ENCODE results near the gene TMEM127.
"Not testable (repeated sequence)": the region's sequence is repeated elsewhere in the genome, so short reads cannot be mapped to it uniquely, and the experiment has no call there.

Gene TMEM127

GRCh38 chr2:96261328-96262003 is 4.3 kb downstream of the TMEM127 start:
- in situ Hi-C loops (cut with HindIII; ENCODE audit: low pct_ligation_motif_present, low sequenced_read_pairs), result no loop called here
- H3K36me3 ChIP-seq (replicated peaks), result peaks cover 4% of the 10 kb centered on the region
- no peak overlapping the region for H3K27ac ChIP-seq
- H3K27me3 ChIP-seq (replicated peaks), result no peaks in the 10 kb centered on the region
- TF ChIP-seq CTCF (IDR thresholded peaks at IDR 0.05; ENCODE audit: low read depth, low read length, missing control alignments), result no peak
- no peak overlapping the region for H3K4me3 ChIP-seq (ENCODE audit: low read depth, low read length)
- DNase-seq, result no peak

GRCh38 chr2:96260387-96261260 is 5.2 kb downstream of the TMEM127 start:
- peak overlapping the region; percentile 4 for H3K27ac ChIP-seq
- no peaks in the 10 kb centered on the region for H3K27me3 ChIP-seq (replicated peaks)
- TF ChIP-seq CTCF (IDR thresholded peaks at IDR 0.05; ENCODE audit: low read depth, low read length, missing control alignments), result peak; percentile 62
- H3K36me3 ChIP-seq (replicated peaks), result peaks cover 4% of the 10 kb centered on the region
- in situ Hi-C loops (cut with HindIII; ENCODE audit: low pct_ligation_motif_present, low sequenced_read_pairs), result no loop called here
- H3K4me3 ChIP-seq (ENCODE audit: low read depth, low read length), result no peak overlapping the region
- DNase-seq, result peak; percentile 74

- Histone ChIP-seq H3K4me3 (ENCODE audit: low read depth, low read length) (no peak overlapping the region), H3K27me3 (replicated peaks) (no peaks in the 10 kb centered on the region), H3K27ac (no peak overlapping the region), H3K36me3 (replicated peaks) (peaks cover 8% of the 10 kb centered on the region)
- TF ChIP-seq CTCF (IDR thresholded peaks at IDR 0.05; ENCODE audit: low read depth, low read length, missing control alignments), result no peak
- DNase-seq, result no peak
- in situ Hi-C loops (cut with HindIII; ENCODE audit: low pct_ligation_motif_present, low sequenced_read_pairs), result no loop called here
Measured at GRCh38 chr2:96259497-96259921, 6.3 kb downstream of the TMEM127 start.

- peak overlapping the region; percentile 11 for H3K27ac ChIP-seq
- no peak overlapping the region for H3K4me3 ChIP-seq (ENCODE audit: low read depth, low read length)
- in situ Hi-C loops (cut with HindIII; ENCODE audit: low pct_ligation_motif_present, low sequenced_read_pairs), result no loop called here
- no peak for TF ChIP-seq CTCF (IDR thresholded peaks at IDR 0.05; ENCODE audit: low read depth, low read length, missing control alignments)
- H3K27me3 ChIP-seq (replicated peaks), result no peaks in the 10 kb centered on the region
- peaks cover 19% of the 10 kb centered on the region for H3K36me3 ChIP-seq (replicated peaks)
- peak; percentile 48 for DNase-seq
Measured at GRCh38 chr2:96258166-96259022, 7.4 kb downstream of the TMEM127 start.

- H3K27ac ChIP-seq; in situ Hi-C loops (cut with HindIII; ENCODE audit: low pct_ligation_motif_present, low sequenced_read_pairs): not testable (repeated sequence)
Measured at GRCh38 chr2:96257744-96258143, 8.1 kb downstream of the TMEM127 start.

More at GRCh38 chr2:96257744-96258143, 8.1 kb downstream of the TMEM127 start:
- not testable (repeated sequence) for DNase-seq; H3K4me3 ChIP-seq (ENCODE audit: low read depth, low read length); H3K27me3 ChIP-seq (replicated peaks)
- H3K36me3 ChIP-seq (replicated peaks), result peaks cover 24% of the 10 kb centered on the region

Measured in brain microvascular endothelial cell (primary cell).